Activated T-helper 1 cell treated with anti-CD3 and anti-CD28 coated beads, Interleukin-12 subunit alpha, Interleukin-12 subunit beta, Interleukin-2, Interleukin-4 antibody, amounts not matched to agents 30 ng/mL and 10 ng/mL and 1 ng/mL, durations not matched to agents 14 hours and 24 hours and 36 hours (primary cell): ENCODE results near the gene SLITRK2. TPM values are rescaled to one million over a fixed set of nuclear protein-coding genes. Genes with fewer than 3 reads are reported as not detected.

Experiments
- DNase-seq: peaks from one replicate; pipeline ENCODE4 v3.0.0; 2021; ENCODE audit warnings: low spot score
- H3K27ac Mint-ChIP-seq: one replicate; pipeline ENCODE4 v1.8.0; 2021; ENCODE audit warnings: mild to moderate bottlenecking, mixed read lengths
- H3K27me3 Mint-ChIP-seq: one replicate; pipeline ENCODE4 v1.8.0; 2022; ENCODE audit warnings: mild to moderate bottlenecking, moderate library complexity, mixed read lengths; ENCODE audit not compliant: insufficient read depth
- H3K36me3 Mint-ChIP-seq: one replicate; pipeline ENCODE4 v1.8.0; 2021; ENCODE audit warnings: low read depth, mixed read lengths
- H3K4me1 Mint-ChIP-seq: one replicate; pipeline ENCODE4 v1.8.0; 2021; ENCODE audit warnings: low read depth, mixed read lengths
- H3K4me3 Mint-ChIP-seq: one replicate; pipeline ENCODE4 v1.8.0; 2021; ENCODE audit warnings: mild to moderate bottlenecking, moderate library complexity, mixed read lengths
- H3K9me3 Mint-ChIP-seq: one replicate; pipeline ENCODE4 v1.8.0; 2021; ENCODE audit warnings: mixed read lengths
- intact Hi-C: fragments of 100-400 bp; cut with micrococcal nuclease; formaldehyde crosslinking; loops from one replicate; pipeline ENCODE4 v1.15.1; 2024
- total RNA-seq: library from RNA; stranded (reverse); gene quantifications from 2 replicates; pipeline ENCODE4 v1.2.3, GENCODE V29; 2022

Gene SLITRK2
- total RNA-seq, 1 donor from 2014 or later = not detected

DNA sequence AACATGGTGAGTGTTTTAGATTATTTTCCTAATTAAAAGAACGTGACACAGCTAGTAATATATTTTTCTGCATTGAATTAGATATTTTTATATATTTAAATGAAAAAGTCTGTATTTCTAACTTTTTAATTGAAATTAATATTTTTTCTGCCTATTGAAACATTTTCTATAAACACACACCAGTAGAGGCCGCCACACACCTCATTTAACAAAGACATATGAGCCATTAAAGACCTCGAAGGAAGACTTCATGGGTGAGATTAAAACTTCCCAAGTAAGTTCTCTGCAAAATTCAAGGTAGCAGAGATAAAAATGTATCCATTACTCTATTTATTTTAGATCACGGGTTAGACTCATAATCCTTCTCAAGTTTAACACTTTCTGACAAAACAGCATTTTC lies 8.3 kb downstream of the SLITRK2 start:
- Mint-ChIP-seq H3K27me3 (no peaks in the 10 kb centered on the region), H3K36me3 (no peaks in the 10 kb centered on the region), H3K9me3 (no peaks in the 10 kb centered on the region), H3K4me3 (no peak overlapping the region), H3K27ac (no peak overlapping the region), H3K4me1 (no peaks in the 10 kb centered on the region)
- DNase-seq = no peak
- intact Hi-C loops = no loop called here

DNA sequence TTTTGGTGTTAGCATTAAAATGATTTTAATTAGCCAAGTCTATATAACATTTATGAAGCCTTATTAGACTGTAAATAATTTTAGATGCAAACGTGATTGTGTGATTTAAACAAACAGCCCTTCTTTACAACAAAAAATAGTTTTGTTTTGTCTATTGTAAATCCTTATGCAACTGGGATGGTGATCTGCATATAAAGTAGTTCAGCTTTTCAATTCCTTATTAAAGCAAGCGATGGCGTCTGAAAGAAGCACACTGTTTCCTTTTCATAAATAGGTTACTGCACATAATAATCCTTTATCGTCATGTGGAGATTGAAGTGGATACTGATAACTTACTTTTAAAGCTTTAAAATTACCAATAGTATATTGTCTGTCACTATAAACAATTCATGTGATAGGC lies 8.8 kb downstream of the SLITRK2 start:
- Mint-ChIP-seq H3K27me3 (no peaks in the 10 kb centered on the region), H3K4me3 (no peak overlapping the region)
- intact Hi-C loops = no loop called here

DNA sequence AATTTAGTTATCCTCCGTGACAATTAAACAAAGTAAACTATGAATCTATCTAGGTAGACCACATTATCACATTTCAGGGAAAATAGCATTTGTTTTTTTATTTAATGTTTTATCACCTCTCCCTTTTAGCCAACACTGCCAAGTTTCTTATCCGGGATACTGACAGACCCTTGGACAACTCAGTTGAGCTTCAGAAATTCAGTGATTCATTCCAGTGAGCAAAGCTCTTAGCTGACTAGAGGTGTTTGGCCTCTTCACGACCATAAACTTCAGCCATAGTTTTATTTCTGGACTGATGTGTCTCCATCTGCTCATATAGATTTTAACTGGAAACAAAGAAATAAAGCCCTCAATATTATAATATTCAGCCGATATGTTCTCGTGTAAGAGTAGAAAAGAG lies 15.2 kb downstream of the SLITRK2 start:
- Mint-ChIP-seq H3K4me1 (no peaks in the 10 kb centered on the region), H3K4me3 (no peak overlapping the region), H3K36me3 (no peaks in the 10 kb centered on the region), H3K9me3 (no peaks in the 10 kb centered on the region), H3K27me3 (no peaks in the 10 kb centered on the region), H3K27ac (no peak overlapping the region)
- no peak for DNase-seq
- intact Hi-C loops = no loop called here

More for the DNA sequence above, 8.8 kb downstream of the SLITRK2 start:
- Mint-ChIP-seq H3K4me1 (no peaks in the 10 kb centered on the region), H3K36me3 (no peaks in the 10 kb centered on the region), H3K9me3 (no peaks in the 10 kb centered on the region), H3K27ac (no peak overlapping the region)
- no peak for DNase-seq

DNA sequence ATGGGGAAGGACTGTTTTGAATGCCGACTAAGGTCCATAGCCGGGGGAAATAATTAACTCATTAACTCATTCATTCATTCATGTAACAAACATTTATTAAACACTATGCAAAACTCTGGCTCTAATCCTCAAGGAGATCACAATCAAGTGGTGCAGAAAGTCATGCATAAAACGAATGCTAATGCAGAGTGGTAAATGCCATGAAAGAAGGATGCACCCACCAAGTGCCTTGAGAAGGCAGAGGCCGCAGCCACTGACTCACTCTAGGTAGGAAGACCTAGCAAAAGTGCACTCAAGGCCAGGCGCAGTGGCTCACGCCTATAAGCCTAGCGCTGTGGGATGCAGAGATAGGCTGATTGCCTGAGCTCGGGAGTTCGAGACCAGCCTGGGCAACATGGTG lies 22.9 kb downstream of the SLITRK2 start:
- H3K4me1 Mint-ChIP-seq = no peaks in the 10 kb centered on the region
- H3K9me3 Mint-ChIP-seq = no peaks in the 10 kb centered on the region
- H3K27me3 Mint-ChIP-seq = no peaks in the 10 kb centered on the region
- H3K27ac Mint-ChIP-seq = no peak overlapping the region
- no peaks in the 10 kb centered on the region for H3K36me3 Mint-ChIP-seq
- intact Hi-C loops = no loop called here
- DNase-seq = no peak
- H3K4me3 Mint-ChIP-seq = no peak overlapping the region

DNA sequence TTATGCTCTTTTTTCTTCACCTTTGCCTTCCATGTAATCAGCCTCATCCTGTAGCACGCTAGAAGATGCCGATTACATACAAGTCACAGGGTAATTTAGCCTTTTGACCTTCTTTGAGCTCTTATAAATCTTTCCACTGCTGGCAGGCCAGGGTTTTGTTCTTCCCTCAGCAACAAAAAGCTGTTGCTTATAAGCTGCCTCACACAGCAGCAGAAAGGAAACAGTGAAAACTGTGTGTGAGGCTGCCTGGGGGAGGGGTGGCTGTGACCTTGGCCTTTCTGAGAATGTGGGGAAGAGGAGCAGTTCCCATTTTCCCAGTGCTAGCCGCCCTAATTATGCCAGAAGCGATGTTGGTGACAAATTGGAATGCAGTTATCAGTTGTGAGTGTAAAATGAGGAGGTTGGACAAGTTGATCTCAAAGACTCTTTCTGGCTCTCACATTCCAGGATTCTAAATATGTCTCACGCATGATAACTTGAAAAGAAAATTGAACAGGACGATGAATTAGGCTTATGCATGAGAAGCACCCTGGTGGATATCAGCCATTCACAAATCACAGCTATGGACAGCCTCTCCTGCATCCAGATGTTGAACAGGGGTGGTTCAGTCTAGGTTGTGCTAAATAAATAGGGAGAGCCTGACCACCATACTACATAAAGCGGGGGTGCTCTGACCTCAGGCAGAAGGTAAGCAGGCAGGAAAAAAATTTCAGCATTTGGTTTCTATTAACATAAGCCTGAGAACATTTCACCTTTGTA lies 25.7 kb downstream of the SLITRK2 start:
- no peaks in the 10 kb centered on the region for H3K36me3 Mint-ChIP-seq
- H3K4me1 Mint-ChIP-seq = no peaks in the 10 kb centered on the region
- DNase-seq = no peak
- H3K4me3 Mint-ChIP-seq = no peak overlapping the region
- intact Hi-C loops = no loop called here
- H3K27me3 Mint-ChIP-seq = no peaks in the 10 kb centered on the region
- H3K9me3 Mint-ChIP-seq = no peaks in the 10 kb centered on the region
- no peak overlapping the region for H3K27ac Mint-ChIP-seq

DNA sequence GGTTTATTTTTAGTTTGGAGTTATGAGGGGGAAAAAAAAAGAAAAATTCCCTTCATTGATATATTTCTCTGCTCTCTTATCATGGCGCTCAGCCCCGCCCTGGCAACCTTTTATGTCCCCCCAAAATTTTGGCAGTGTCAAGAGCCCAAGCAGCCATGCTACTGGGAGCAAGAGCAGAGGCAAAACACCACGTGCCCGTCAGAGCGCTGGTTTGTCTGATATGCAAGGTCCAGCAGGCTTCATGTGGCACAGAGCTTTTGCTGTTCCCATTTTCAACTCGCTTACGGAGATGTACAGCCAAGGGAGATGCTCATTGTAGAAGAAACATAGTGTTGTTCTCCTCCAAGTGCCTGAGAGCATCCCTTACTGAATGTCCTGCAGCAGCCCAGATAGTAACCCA lies 27.3 kb downstream of the SLITRK2 start:
- Mint-ChIP-seq H3K27ac (no peak overlapping the region), H3K36me3 (no peaks in the 10 kb centered on the region), H3K4me3 (no peak overlapping the region), H3K4me1 (no peaks in the 10 kb centered on the region), H3K27me3 (no peaks in the 10 kb centered on the region), H3K9me3 (no peaks in the 10 kb centered on the region)
- DNase-seq = no peak
- intact Hi-C loops = no loop called here

DNA sequence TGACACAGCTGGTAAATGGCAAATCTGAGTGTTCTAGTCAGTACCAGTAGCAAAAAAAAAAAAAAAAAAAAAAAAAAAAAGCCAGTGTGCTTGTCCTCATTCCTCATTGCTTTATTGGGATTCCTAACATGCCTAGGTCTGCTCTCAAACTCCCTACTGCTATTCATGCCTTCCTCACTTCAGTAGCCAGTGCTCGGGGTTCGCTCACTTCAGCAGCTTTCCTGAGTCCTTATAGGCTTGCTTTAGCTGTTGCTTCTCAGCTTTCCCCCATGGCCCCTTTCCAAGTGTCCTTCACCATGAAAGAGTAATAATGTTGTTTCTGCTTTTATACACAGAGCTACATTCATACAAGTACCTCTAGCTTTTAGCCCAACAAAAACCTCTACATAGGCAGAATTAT lies 30.8 kb downstream of the SLITRK2 start:
- no peak overlapping the region for H3K4me3 Mint-ChIP-seq
- intact Hi-C loops = no loop called here
- no peaks in the 10 kb centered on the region for H3K36me3 Mint-ChIP-seq
- no peaks in the 10 kb centered on the region for H3K27me3 Mint-ChIP-seq
- H3K4me1 Mint-ChIP-seq = no peaks in the 10 kb centered on the region
- DNase-seq = no peak
- H3K27ac Mint-ChIP-seq = no peak overlapping the region
- no peaks in the 10 kb centered on the region for H3K9me3 Mint-ChIP-seq

DNA sequence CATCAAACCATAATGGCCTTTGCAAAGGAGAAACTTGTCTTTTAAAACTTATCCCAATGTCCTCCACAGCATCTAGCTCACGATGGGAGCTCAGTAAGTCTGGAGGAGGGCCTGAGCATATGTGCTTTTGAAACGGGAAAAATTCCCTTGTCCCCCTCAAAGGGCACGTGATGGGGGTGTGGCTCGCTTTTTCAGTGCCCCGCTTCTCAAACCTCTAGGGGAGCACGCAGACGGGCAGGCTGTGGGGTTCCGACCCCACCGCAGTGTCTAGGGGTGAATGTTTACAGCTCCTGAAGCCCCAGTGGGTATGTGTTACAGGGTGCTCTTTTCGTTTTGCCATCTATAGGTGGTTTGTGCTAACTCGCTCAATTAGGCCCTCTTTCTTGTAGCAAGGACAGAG lies 31.2 kb downstream of the SLITRK2 start:
- H3K9me3 Mint-ChIP-seq = no peaks in the 10 kb centered on the region
- intact Hi-C loops = no loop called here
- H3K27ac Mint-ChIP-seq = no peak overlapping the region
- no peak overlapping the region for H3K4me3 Mint-ChIP-seq
- no peaks in the 10 kb centered on the region for H3K4me1 Mint-ChIP-seq
- no peaks in the 10 kb centered on the region for H3K27me3 Mint-ChIP-seq
- no peaks in the 10 kb centered on the region for H3K36me3 Mint-ChIP-seq
- DNase-seq = no peak

DNA sequence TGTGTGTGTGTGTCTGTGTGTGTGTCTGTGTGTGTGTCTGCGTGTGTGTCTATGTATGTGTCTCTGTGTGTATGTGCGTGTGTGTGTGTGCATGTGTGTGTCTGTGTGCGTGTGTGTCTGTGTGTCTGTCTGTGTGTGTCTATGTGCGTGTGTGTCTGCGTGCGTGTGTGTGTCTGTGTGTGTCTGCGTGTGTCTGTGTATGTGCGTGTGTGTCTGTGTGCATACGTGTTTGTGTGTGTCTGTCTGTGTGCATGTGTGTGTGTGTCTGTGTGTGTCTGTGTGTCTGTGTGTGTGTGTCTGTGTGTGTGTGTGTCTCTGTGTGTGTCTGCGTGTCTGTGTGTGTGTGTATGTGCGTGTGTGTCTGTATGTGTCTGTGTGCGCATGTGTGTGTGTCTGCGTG lies 35.6 kb downstream of the SLITRK2 start:
- no peaks in the 10 kb centered on the region for H3K27me3 Mint-ChIP-seq
- H3K4me3 Mint-ChIP-seq = no peak overlapping the region
- no peaks in the 10 kb centered on the region for H3K4me1 Mint-ChIP-seq
- no peaks in the 10 kb centered on the region for H3K36me3 Mint-ChIP-seq
- peaks cover 4% of the 10 kb centered on the region for H3K9me3 Mint-ChIP-seq
- DNase-seq = no peak
- H3K27ac Mint-ChIP-seq = no peak overlapping the region
- intact Hi-C loops = no loop called here

DNA sequence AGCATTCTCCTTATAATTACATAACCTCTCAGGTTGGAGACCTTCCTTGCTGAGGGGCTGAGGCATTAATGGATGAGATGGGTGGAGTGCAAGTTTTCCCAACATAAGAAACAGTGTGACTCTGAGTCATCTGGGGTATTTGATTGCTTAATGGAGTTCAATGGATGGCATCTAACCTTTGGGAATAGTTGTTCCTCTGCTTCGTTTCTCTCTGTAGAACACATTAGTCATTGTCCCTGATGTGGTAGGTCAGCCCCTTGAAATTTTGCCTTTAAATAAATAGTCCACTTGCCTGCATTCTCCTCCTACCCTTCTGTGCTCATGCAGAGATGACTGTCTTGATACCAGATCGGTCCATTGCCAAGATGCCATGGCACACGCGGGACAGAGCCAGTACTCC lies 38.6 kb downstream of the SLITRK2 start:
- H3K4me3 Mint-ChIP-seq = no peak overlapping the region
- H3K4me1 Mint-ChIP-seq = no peaks in the 10 kb centered on the region
- peaks cover 4% of the 10 kb centered on the region for H3K9me3 Mint-ChIP-seq
- no peak for DNase-seq
- H3K27ac Mint-ChIP-seq = no peak overlapping the region
- intact Hi-C loops = no loop called here
- H3K27me3 Mint-ChIP-seq = no peaks in the 10 kb centered on the region
- no peaks in the 10 kb centered on the region for H3K36me3 Mint-ChIP-seq

DNA sequence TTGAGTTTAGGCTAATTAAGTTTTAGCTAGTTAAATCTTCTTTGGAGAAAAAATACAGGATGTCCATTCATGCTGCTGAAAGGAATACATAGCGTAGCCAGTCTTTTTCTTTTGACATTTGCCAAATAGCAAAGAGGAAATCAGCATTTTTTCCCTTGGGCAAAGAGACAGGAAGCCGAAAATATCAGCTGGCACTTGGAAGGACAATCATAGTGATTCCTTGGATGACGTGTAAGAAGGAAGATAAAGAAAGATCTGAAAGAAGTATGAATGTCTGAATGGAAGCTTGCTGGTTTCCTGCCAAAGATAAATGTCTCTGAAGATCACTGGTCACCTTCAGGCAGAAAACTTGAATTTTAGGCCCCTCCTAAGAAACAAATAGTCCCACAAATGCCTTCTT lies 44.2 kb downstream of the SLITRK2 start:
- Mint-ChIP-seq H3K36me3 (no peaks in the 10 kb centered on the region), H3K4me3 (no peak overlapping the region), H3K4me1 (no peaks in the 10 kb centered on the region), H3K9me3 (peaks cover 6% of the 10 kb centered on the region), H3K27ac (no peak overlapping the region), H3K27me3 (no peaks in the 10 kb centered on the region)
- intact Hi-C loops = no loop called here
- no peak for DNase-seq

DNA sequence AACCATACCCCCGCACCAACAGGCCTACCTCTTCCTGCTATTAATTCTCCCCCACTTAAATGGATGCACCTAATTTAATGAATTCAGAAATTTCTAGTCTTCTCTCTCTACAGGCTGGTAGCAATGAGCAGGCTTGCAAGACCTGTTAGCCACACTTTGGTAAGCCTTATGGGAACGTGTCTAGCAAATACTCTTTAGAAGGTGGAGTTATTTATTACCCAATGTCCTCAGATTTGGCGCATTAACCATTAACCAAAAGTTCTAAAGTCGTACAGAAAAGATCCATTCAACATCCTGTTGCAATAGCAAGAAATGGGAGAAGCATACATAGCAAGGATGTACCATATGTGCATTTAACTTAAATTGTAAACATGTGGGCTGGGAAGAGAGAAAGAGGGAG lies 47.5 kb downstream of the SLITRK2 start:
- Mint-ChIP-seq H3K4me3 (no peak overlapping the region), H3K36me3 (no peaks in the 10 kb centered on the region), H3K9me3 (peaks cover 6% of the 10 kb centered on the region), H3K27ac (no peak overlapping the region), H3K27me3 (no peaks in the 10 kb centered on the region), H3K4me1 (no peaks in the 10 kb centered on the region)
- DNase-seq = no peak
- intact Hi-C loops = no loop called here
